IMR-90 (cell line): ENCODE results near the gene TMEM86B. TPM values are rescaled to one million over a fixed set of nuclear protein-coding genes. Genes with fewer than 3 reads are reported as not detected.

Experiments used
- ATAC-seq: fragments of 200-7000 bp; cut with Tn5 transposase; 2 replicates; pipeline ENCODE4 v1.9.1; 2020; ENCODE audit warnings: low read depth, mild to moderate bottlenecking, moderate library complexity
- BruUV-seq: library from RNA; stranded (reverse); fragments of 400-500 nt; replicated peaks from 2 replicates; lab custom pipeline; 2021; lab: Mats Ljungman, UMichigan
- CTCF ChIA-PET: fragments of 300-600 bp; formaldehyde crosslinking; extraction: SDS; loops from one replicate; lab custom pipeline; 2021; ENCODE audit warnings: antibody characterized with exemption; lab: Yijun Ruan, JAX
- POLR2A ChIA-PET: fragments of 300-600 bp; sonication (Branson Sonifier 250); formaldehyde crosslinking; loops from one replicate; lab custom pipeline; 2022; ENCODE audit warnings: antibody characterized with exemption; ENCODE audit not compliant: unreplicated experiment; lab: Charles Lee
- DNase-seq: peaks from one replicate; pipeline ENCODE4 v3.0.0; 2013
- H2AFZ ChIP-seq: replicated peaks from 2 replicates; pipeline ENCODE3; 2013; ENCODE audit warnings: low read length, mild to moderate bottlenecking; ENCODE audit not compliant: poor library complexity
- H2AK5ac ChIP-seq: 2 replicates; pipeline ENCODE4 v1.6.1; 2013; ENCODE audit warnings: low read depth, low read length, inconsistent platforms
- H2AK9ac ChIP-seq: replicated peaks from 2 replicates; pipeline ENCODE3; 2013; ENCODE audit warnings: mild to moderate bottlenecking, low read depth, low read length, moderate library complexity; ENCODE audit not compliant: poor library complexity
- H2BK120ac ChIP-seq: 2 replicates; pipeline ENCODE4 v1.6.1; 2013; ENCODE audit warnings: low read depth, low read length, inconsistent platforms
- H2BK15ac ChIP-seq: 3 replicates; pipeline ENCODE4 v1.6.1; 2013; ENCODE audit warnings: low read depth, low read length, inconsistent platforms
- H2BK20ac ChIP-seq: 2 replicates; pipeline ENCODE4 v1.6.1; 2013; ENCODE audit warnings: low read depth, mild to moderate bottlenecking, inconsistent platforms, low read length, moderate library complexity
- H2BK5ac ChIP-seq: 2 replicates; pipeline ENCODE4 v1.6.1; 2013; ENCODE audit warnings: mild to moderate bottlenecking, low read depth, low read length, inconsistent platforms; ENCODE audit not compliant: poor library complexity, severe bottlenecking
- H3K14ac ChIP-seq: replicated peaks from 2 replicates; pipeline ENCODE4 v1.6.1; 2013; ENCODE audit warnings: low read depth, low read length, inconsistent platforms
- H3K18ac ChIP-seq: 2 replicates; pipeline ENCODE4 v1.6.1; 2013; ENCODE audit warnings: low read depth, low read length, control low read depth
- H3K23ac ChIP-seq: 2 replicates; pipeline ENCODE4 v1.6.1; 2013; ENCODE audit warnings: low read depth, low read length, inconsistent platforms
- H3K27ac ChIP-seq: 2 replicates; pipeline ENCODE4 v1.5.1; 2013; ENCODE audit warnings: mild to moderate bottlenecking, control low read depth, low read length; ENCODE audit not compliant: insufficient read depth
- H3K27me3 ChIP-seq: 2 replicates; pipeline ENCODE4 v1.6.1; 2013; ENCODE audit warnings: low read length; ENCODE audit not compliant: control insufficient read depth, insufficient read depth
- H3K36me3 ChIP-seq: 2 replicates; pipeline ENCODE4 v1.6.1; 2013; ENCODE audit warnings: low read length, mixed read lengths; ENCODE audit not compliant: control insufficient read depth, insufficient read depth
- H3K4ac ChIP-seq: 2 replicates; pipeline ENCODE4 v1.6.1; 2013; ENCODE audit warnings: low read depth, low read length, inconsistent platforms
- H3K4me1 ChIP-seq: 2 replicates; pipeline ENCODE4 v1.6.1; 2013; ENCODE audit warnings: low read length, mixed read lengths; ENCODE audit not compliant: control insufficient read depth, insufficient read depth
- H3K4me2 ChIP-seq: 2 replicates; pipeline ENCODE4 v1.6.1; 2013; ENCODE audit warnings: low read depth, mild to moderate bottlenecking, control low read depth, low read length, moderate library complexity
- H3K4me3 ChIP-seq: 2 replicates; pipeline ENCODE4 v1.5.1; 2013; ENCODE audit warnings: low read depth, mild to moderate bottlenecking, control low read depth, low read length, moderate library complexity; ENCODE audit not compliant: insufficient read depth
- H3K56ac ChIP-seq: 2 replicates; pipeline ENCODE4 v1.6.1; 2013; ENCODE audit warnings: low read length, inconsistent platforms; ENCODE audit not compliant: insufficient read depth; ENCODE audit errors: extremely low read depth
- H3K79me1 ChIP-seq, 2 experiments: 2 replicates each; pipeline ENCODE4 v1.6.1; 2013; ENCODE audit warnings: low read length in 2 of 2, inconsistent platforms in 1 of 2, low read depth in 1 of 2
- H3K9ac ChIP-seq: 2 replicates; pipeline ENCODE4 v1.6.1; 2013; ENCODE audit warnings: low read depth, low read length, control low read depth
- H3K9me1 ChIP-seq: 2 replicates; pipeline ENCODE4 v1.6.1; 2013; ENCODE audit warnings: low read length, inconsistent platforms; ENCODE audit not compliant: insufficient read depth
- H3K9me3 ChIP-seq: 2 replicates; pipeline ENCODE4 v1.6.1; 2013; ENCODE audit warnings: low read length; ENCODE audit not compliant: control insufficient read depth, insufficient read depth
- H4K20me1 ChIP-seq: 2 replicates; pipeline ENCODE4 v1.6.1; 2013; ENCODE audit warnings: low read length, inconsistent platforms; ENCODE audit not compliant: insufficient read depth
- H4K5ac ChIP-seq: 2 replicates; pipeline ENCODE4 v1.6.1; 2013; ENCODE audit warnings: mild to moderate bottlenecking, low read depth, low read length, control low read depth
- H4K8ac ChIP-seq, 2 experiments: 2 replicates each; pipeline ENCODE4 v1.6.1; 2013; ENCODE audit warnings: low read depth in 2 of 2, low read length in 2 of 2, control low read depth in 1 of 2, inconsistent platforms in 1 of 2
- H4K91ac ChIP-seq: 2 replicates; pipeline ENCODE4 v1.6.1; 2013; ENCODE audit warnings: low read depth, low read length, inconsistent platforms; ENCODE audit not compliant: insufficient read depth
- BHLHE40 ChIP-seq: fragments of 150-350 bp; IDR thresholded peaks from 2 replicates; pipeline ENCODE4 v1.6.1; 2016; ENCODE audit warnings: mild to moderate bottlenecking, low read depth, low read length
- CHD1 ChIP-seq: IDR thresholded peaks from 2 replicates; pipeline ENCODE4 v1.6.1; 2012; ENCODE audit warnings: low read depth, low read length, improper control_type of control experiment
- MAZ ChIP-seq: IDR thresholded peaks from 2 replicates; pipeline ENCODE4 v1.6.1; 2012; ENCODE audit warnings: low read depth, mild to moderate bottlenecking, low read length, improper control_type of control experiment, moderate library complexity, borderline replicate concordance
- MXI1 ChIP-seq: IDR thresholded peaks from 2 replicates; pipeline ENCODE4 v1.6.1; 2012; ENCODE audit warnings: low read depth, mild to moderate bottlenecking, low read length, moderate library complexity, borderline replicate concordance
- POLR2A ChIP-seq: IDR thresholded peaks from 2 replicates; pipeline ENCODE4 v1.6.1; 2012; ENCODE audit warnings: mild to moderate bottlenecking, low read depth, low read length
- WGBS, 2 experiments: methylation state at CpG; one replicate each; pipeline versions ENCODE4 v1.1.5 to v1.1.7; 2013; ENCODE audit warnings: missing lambda C conversion rate in 2 of 2; ENCODE audit not compliant: insufficient read length in 1 of 2; ENCODE audit errors: extremely low coverage in 2 of 2; 5-methylcytosine and 5-hydroxymethylcytosine counted together
- dilution Hi-C: fragments of 300-500 bp; cut with HindIII; formaldehyde crosslinking; loops from one replicate; pipeline ENCODE4 v1.14.3; 2018; ENCODE audit warnings: low sequenced_read_pairs; ENCODE audit not compliant: unreplicated experiment
- in situ Hi-C: fragments of 300-500 bp; cut with MboI; formaldehyde crosslinking; loops from 3 replicates; pipeline ENCODE4 v1.14.3; 2019; ENCODE audit warnings: low sequenced_read_pairs, inconsistent platforms, mixed read lengths
- intact Hi-C: fragments of 100-400 bp; cut with micrococcal nuclease; formaldehyde crosslinking; loops from 2 replicates; pipeline ENCODE4 v1.10.0; 2022
- polyA plus RNA-seq, 3 experiments: library from polyadenylated mRNA; depleted of rRNA; stranded (reverse); fragments of >200 nt; gene quantifications; 2 replicates each; pipeline ENCODE4 v1.2.3, GENCODE V29; 2012; ENCODE audit warnings: low replicate concordance in 1 of 3
- total RNA-seq: library from RNA; depleted of rRNA; stranded (reverse); fragments of >200 nt; gene quantifications from 2 replicates; pipeline ENCODE4 v1.2.3, GENCODE V29; 2012

Gene TMEM86B
- total and polyA plus RNA-seq, 2 of the 4 experiments (the other 2 are of a cell fraction), result 0.18 to 2.4 TPM

DNA sequence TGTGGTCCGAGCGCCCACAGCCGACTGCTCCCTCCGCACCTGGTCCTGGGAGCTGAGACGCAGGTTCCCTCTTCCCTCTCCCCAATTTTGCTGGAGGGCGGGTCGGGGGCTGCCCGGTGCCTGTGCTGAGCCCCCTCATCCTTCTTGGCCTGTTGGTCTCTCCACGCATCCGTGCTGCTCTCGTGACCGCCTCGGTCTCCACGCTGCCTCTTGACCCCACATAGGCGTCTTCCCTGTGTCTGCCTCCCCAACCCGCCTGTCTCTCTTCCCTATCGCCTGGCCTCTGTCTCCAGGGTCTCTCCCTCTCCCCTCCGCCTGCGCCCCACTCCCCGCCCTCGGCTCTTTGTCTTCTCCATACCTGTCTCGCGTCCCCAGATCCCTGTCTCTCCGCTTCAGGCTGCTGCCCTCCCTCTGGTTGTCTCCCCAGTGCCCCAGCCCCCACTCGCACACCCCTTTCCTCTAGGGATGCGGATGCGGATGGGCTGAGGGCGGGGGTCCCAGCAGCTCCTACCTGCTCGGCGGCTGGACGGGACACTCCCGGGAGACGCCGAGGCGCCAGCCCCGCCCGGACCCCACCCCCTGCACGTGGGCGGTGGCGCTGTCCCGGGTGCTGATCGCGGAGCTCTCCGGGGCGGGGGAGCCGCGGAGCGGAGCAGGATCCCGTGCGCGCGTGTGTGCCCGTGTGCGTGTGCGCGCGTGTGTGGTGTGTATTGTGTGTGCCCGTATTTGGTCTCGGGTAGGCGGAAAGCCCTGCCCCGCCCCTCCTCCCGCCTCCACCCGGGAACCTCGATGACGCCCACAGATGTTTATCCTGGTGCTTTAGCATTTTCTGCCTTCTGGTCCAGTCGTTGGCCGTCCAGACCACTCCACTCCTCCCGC lies 48.7 kb downstream of the TMEM86B start, which contains the start of gene SYT5 (continued):
- TF ChIP-seq MAZ (peak; percentile 93), POLR2A (no peak), CHD1 (no peak)

GRCh38 chr19:55178781-55179599 lies 49.6 kb downstream of the TMEM86B start:
- peaks cover 12% of the 10 kb centered on the region for H4K20me1 ChIP-seq
- no peak overlapping the region for H3K56ac ChIP-seq
- no peak overlapping the region for H2BK20ac ChIP-seq
- ChIA-PET CTCF (no interaction called here), POLR2A (no interaction called here)
- no peaks in the 10 kb centered on the region for H3K9me1 ChIP-seq
- no TSS peak for BruUV-seq
- H3K27ac ChIP-seq, result no peak overlapping the region
- H2AK9ac ChIP-seq, result peak overlapping the region; percentile 70
- no peaks in the 10 kb centered on the region for H3K36me3 ChIP-seq
- H3K9me3 ChIP-seq, result no peaks in the 10 kb centered on the region
- no peak overlapping the region for H2BK5ac ChIP-seq
- 6% methylated on average over 29 of the region's 61 CpGs; no CpG with 5 or more reads in 1 of the 2 experiments for WGBS, 2 experiments
- no peak overlapping the region for H4K8ac ChIP-seq
- in situ Hi-C loops, result no loop called here
- H3K4ac ChIP-seq, result no peak overlapping the region
- H3K27me3 ChIP-seq, result peaks cover 34% of the 10 kb centered on the region
- no peak overlapping the region for H2BK15ac ChIP-seq
- peaks cover 4% of the 10 kb centered on the region for H3K4me1 ChIP-seq
- intact Hi-C loops, result loop anchor here (1.0 kb wide), 1 partner anchor 37 kb away; no protein-coding TSS in a partner anchor
- TF ChIP-seq MAZ, result peak; percentile 81; the same call in 1 of the 2 replicates
- peak; percentile 91 for TF ChIP-seq MXI1
- TF ChIP-seq BHLHE40, result no peak
- H2AFZ ChIP-seq, result peak overlapping the region; percentile 92
- peak; percentile 77 for DNase-seq
- H3K9ac ChIP-seq, result no peak overlapping the region
- no peak overlapping the region; the same call in 1 of the 2 replicates for H2AK5ac ChIP-seq
- dilution Hi-C loops, result no loop called here
- peak; percentile 83 for ATAC-seq
- no peak overlapping the region; the same call in 1 of the 2 replicates for H4K91ac ChIP-seq
- peak overlapping the region; percentile 98 for H3K4me2 ChIP-seq
- no peak overlapping the region for H3K23ac ChIP-seq
- H3K14ac ChIP-seq, result no peak overlapping the region
- no peak overlapping the region for H3K18ac ChIP-seq
- no peak overlapping the region for H4K5ac ChIP-seq
- no peak overlapping the region for H2BK120ac ChIP-seq
- H3K79me1 ChIP-seq, result no peaks in the 10 kb centered on the region
- H3K4me3 ChIP-seq, result peak overlapping the region; percentile 49
